Nephron (organoid): ENCODE measurements around the gene SCGB1D1.

Source experiments
- H3K27ac Mint-ChIP-seq, 3 experiments: 2 replicates each; pipeline ENCODE4 v1.8.0; 2020; ENCODE audit warnings: mixed read lengths in 3 of 3, mild to moderate bottlenecking in 2 of 3, moderate library complexity in 1 of 3
- H3K27me3 Mint-ChIP-seq: 2 replicates; pipeline ENCODE4 v1.8.0; 2021; ENCODE audit warnings: low read depth, mild to moderate bottlenecking, moderate library complexity, mixed read lengths
- H3K36me3 Mint-ChIP-seq: 2 replicates; pipeline ENCODE4 v1.8.0; 2020; ENCODE audit warnings: low read depth, mixed read lengths
- H3K4me1 Mint-ChIP-seq: 2 replicates; pipeline ENCODE4 v1.8.0; 2020; ENCODE audit warnings: mixed read lengths
- H3K4me3 Mint-ChIP-seq, 3 experiments: 2 replicates each; pipeline ENCODE4 v1.8.0; 2020; ENCODE audit warnings: mild to moderate bottlenecking in 3 of 3, mixed read lengths in 3 of 3, moderate library complexity in 2 of 3
- H3K9me3 Mint-ChIP-seq: 2 replicates; pipeline ENCODE4 v1.8.0; 2020; ENCODE audit warnings: mixed read lengths
- CTCF ChIP-seq, 3 experiments: fragments of 200-600 bp; sonication (generic); IDR thresholded peaks; one replicate each; pipeline ENCODE4 v1.5.0; 2021; ENCODE audit warnings: antibody characterized with exemption in 3 of 3; ENCODE audit not compliant: unreplicated experiment in 3 of 3

Gene SCGB1D1

GRCh38 chr11:62148271-62148980 lies 41.6 kb upstream of the SCGB1D1 start:
- no peaks in the 10 kb centered on the region for H3K9me3 Mint-ChIP-seq
- H3K4me3 Mint-ChIP-seq = no peak overlapping the region
- H3K27ac Mint-ChIP-seq = no peak overlapping the region
- H3K27me3 Mint-ChIP-seq = peaks cover 3% of the 10 kb centered on the region
- H3K4me1 Mint-ChIP-seq = peaks cover under 1% of the 10 kb centered on the region
- peaks cover 56% of the 10 kb centered on the region for H3K36me3 Mint-ChIP-seq
- no peak for TF ChIP-seq CTCF (IDR thresholded peaks at IDR 0.05; ENCODE audit: unreplicated experiment in 3 of 3)

DNA sequence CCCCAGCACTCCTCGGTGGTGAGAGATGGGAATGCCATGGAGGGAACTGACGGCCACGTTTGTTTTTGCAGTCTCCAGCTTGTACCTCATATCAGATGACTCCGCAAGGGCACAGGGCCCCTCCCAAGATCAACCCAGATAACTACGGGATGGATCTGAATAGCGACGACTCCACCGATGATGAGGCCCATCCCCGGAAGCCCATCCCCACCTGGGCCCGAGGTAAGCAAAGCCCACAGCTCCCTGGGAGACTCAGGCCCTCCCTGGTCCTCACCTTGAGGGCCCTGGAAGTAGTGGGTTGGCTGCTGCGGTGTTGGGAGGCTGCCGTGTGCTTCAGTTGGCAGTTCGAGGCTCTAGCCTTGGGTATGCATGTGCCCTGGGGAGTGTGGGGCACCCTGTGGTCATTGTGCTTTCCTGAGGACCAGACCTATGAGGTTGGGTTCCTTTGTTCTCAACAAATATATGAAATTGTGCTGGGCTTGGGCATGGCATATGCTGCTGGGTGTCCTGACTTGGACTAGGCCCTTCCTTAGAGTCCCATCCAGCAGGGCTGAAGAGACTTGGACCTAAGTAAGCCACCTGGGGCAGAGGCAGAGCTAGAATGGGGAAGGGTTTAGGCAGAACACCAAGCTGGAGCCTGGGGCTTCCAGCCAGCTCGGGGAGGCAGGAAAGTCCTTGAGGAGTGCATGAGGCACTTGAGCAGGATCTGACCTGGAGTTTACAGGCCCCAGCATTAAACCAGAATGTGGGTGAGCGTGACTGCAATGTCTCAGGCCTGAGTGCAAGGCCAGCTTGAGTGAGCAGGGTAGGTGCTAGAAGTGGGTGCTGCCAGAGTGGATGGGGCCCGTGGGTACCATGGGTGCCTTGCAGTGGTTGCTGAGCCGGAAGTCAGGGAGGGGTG lies 39.8 kb upstream of the SCGB1D1 start:
- H3K36me3 Mint-ChIP-seq = peaks cover 52% of the 10 kb centered on the region
- no peaks in the 10 kb centered on the region for H3K4me1 Mint-ChIP-seq
- no peak overlapping the region for H3K27ac Mint-ChIP-seq
- H3K4me3 Mint-ChIP-seq = no peak overlapping the region
- H3K27me3 Mint-ChIP-seq = no peaks in the 10 kb centered on the region
- H3K9me3 Mint-ChIP-seq = no peaks in the 10 kb centered on the region
- TF ChIP-seq CTCF (IDR thresholded peaks at IDR 0.05; ENCODE audit: unreplicated experiment in 3 of 3) = no peak

DNA sequence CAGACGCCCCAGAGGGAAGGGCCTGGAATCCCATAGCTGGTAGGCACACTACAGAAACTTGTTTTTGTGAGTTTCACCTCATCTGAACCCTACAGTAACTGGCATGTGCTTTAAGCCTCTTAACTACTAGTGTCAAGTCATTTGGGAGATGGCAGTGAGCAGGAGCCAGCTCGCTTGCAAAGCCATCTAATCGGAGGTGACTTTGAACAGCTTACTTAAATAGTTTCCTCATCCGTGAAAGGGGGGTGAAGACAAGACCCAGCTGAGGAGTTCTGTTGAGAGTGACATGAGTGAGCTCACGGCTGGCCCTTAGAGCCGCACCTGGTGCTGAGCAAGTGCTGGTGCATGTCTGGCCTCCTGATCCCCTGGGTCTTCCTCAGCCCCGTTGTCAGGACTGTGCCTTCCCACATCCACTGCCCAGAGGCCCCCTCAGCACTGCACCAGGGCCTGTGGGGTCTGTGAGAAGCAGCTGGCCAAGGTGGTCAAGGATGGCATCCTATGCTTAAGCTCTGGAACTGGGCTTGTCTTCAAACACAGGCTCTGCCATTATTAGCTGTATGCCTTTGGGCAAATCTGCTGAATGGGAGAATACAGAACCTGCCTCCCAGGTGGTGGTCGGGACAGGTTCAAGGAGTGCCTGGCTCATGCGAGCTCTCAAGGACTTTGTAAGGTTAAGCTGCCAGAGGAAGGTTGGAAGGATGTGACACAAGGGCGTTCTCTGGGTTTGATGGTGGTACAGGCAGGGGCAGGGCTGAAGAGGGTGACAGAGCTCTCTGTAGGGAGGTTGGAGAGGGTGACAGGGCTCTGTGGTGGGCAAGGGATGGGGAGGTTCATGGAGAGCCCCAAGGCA lies 38.9 kb upstream of the SCGB1D1 start:
- no peak overlapping the region for H3K27ac Mint-ChIP-seq
- H3K36me3 Mint-ChIP-seq = peaks cover 49% of the 10 kb centered on the region
- H3K9me3 Mint-ChIP-seq = no peaks in the 10 kb centered on the region
- no peaks in the 10 kb centered on the region for H3K27me3 Mint-ChIP-seq
- no peaks in the 10 kb centered on the region for H3K4me1 Mint-ChIP-seq
- no peak overlapping the region for H3K4me3 Mint-ChIP-seq
- no peak for TF ChIP-seq CTCF (IDR thresholded peaks at IDR 0.05; ENCODE audit: unreplicated experiment in 3 of 3)

DNA sequence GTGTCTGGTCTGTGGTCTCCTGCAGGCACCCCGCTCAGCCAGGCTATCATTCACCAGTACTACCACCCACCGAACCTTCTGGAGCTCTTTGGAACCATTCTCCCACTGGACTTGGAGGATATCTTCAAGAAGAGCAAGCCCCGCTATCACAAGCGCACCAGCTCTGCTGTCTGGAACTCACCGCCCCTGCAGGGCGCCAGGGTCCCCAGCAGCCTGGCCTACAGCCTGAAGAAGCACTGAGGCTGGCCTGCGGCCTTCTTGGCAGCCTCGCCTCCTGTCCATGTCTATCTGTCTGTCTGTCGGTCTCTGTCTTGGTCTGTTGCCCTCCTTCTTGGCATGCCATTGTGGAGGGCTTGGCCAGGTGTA lies 38.3 kb upstream of the SCGB1D1 start:
- H3K4me1 Mint-ChIP-seq = no peaks in the 10 kb centered on the region
- no peak for TF ChIP-seq CTCF (IDR thresholded peaks at IDR 0.05; ENCODE audit: unreplicated experiment in 3 of 3)
- H3K36me3 Mint-ChIP-seq = peaks cover 43% of the 10 kb centered on the region
- no peak overlapping the region for H3K4me3 Mint-ChIP-seq
- no peaks in the 10 kb centered on the region for H3K9me3 Mint-ChIP-seq
- no peak overlapping the region for H3K27ac Mint-ChIP-seq
- no peaks in the 10 kb centered on the region for H3K27me3 Mint-ChIP-seq

DNA sequence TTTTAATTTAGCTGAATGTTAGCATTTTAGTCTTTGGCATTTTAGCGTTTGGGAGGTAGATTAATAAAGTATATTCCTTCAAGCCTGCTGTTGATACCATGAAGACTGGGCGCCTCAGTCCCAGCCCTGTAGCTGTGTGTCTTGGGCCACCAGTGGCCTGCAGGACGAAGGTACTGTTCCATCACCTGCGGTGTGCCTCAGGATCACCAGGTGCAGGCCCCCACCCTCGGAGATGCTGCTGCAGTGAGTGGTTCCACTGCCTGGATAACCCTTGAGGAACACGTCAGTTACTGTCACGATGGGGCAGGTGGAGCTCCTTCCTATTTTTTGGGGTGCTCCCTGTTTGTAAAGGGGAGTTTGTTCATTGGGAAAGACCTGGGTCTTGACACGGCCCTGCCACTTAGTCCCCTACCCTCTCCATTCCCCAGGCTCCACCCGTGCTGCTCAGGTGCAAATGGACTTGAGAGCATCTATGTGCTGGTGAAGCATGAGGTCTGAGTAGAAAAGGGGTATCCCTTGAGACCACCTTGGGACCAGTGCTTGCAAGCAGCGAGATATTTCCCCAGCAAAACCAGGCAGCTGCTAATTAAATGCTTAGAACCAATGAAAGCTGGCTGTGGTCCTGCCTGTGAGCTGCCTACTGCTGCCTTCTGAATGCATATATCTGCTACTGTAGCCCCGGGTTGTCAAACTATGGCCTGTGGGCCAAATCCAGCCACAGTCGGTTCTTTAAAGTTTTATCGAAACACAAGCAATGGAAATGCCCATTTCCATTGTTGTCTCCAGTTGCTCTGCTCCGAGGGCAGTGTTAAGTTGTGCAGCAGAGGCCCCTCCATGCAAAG lies 37.5 kb upstream of the SCGB1D1 start:
- Mint-ChIP-seq H3K9me3 (no peaks in the 10 kb centered on the region), H3K27ac (no peak overlapping the region), H3K4me3 (no peak overlapping the region), H3K4me1 (no peaks in the 10 kb centered on the region), H3K36me3 (peaks cover 41% of the 10 kb centered on the region), H3K27me3 (no peaks in the 10 kb centered on the region)
- TF ChIP-seq CTCF (IDR thresholded peaks at IDR 0.05; ENCODE audit: unreplicated experiment in 3 of 3) = no peak
